HS-5 (cell line): ENCODE measurements around the gene DIPK1C.

Source experiments
- DNase-seq: peaks from one replicate; pipeline ENCODE4 v3.0.0-alpha.2; 2012; ENCODE audit warnings: low read depth

The DIPK1C gene

GRCh38 chr18:74419761-74420160 is 37.3 kb downstream of the DIPK1C start:
- DNase-seq = no peak

- DNase-seq = no peak
These were observed 39.1 kb downstream of the DIPK1C start for GRCh38 chr18:74418023-74418422.

GRCh38 chr18:74416124-74416523 is 41.0 kb downstream of the DIPK1C start:
- no peak for DNase-seq

- DNase-seq = no peak
These were observed 42.1 kb downstream of the DIPK1C start for GRCh38 chr18:74414953-74415515.

- no peak for DNase-seq
These were observed 43.3 kb downstream of the DIPK1C start for GRCh38 chr18:74413836-74414235.

GRCh38 chr18:74412116-74412880 is 44.8 kb downstream of the DIPK1C start:
- DNase-seq = no peak

GRCh38 chr18:74411475-74411874 is 45.6 kb downstream of the DIPK1C start:
- no peak for DNase-seq

GRCh38 chr18:74410441-74410992 is 46.6 kb downstream of the DIPK1C start:
- DNase-seq = no peak

GRCh38 chr18:74407888-74408287 is 49.2 kb downstream of the DIPK1C start:
- DNase-seq = no peak

- no peak for DNase-seq
These were observed 54.2 kb downstream of the DIPK1C start for GRCh38 chr18:74402806-74403433.

GRCh38 chr18:74400813-74401212 is 56.3 kb downstream of the DIPK1C start:
- DNase-seq = no peak

GRCh38 chr18:74399091-74399887 is 57.8 kb downstream of the DIPK1C start:
- no peak for DNase-seq

GRCh38 chr18:74397572-74397971 is 59.5 kb downstream of the DIPK1C start:
- DNase-seq = no peak

- no peak for DNase-seq
These were observed 60.6 kb downstream of the DIPK1C start for GRCh38 chr18:74396171-74397169.

- DNase-seq = no peak
These were observed 61.4 kb downstream of the DIPK1C start for GRCh38 chr18:74395648-74396154.

- DNase-seq = no peak
These were observed 62.1 kb downstream of the DIPK1C start for GRCh38 chr18:74395006-74395405.

- DNase-seq = no peak
These were observed 64.8 kb downstream of the DIPK1C start for GRCh38 chr18:74392323-74392722.

GRCh38 chr18:74390900-74391299 is 66.2 kb downstream of the DIPK1C start:
- no peak for DNase-seq

- no peak for DNase-seq
These were observed 67.1 kb downstream of the DIPK1C start for GRCh38 chr18:74389991-74390390.

GRCh38 chr18:74389171-74389927 is 67.8 kb downstream of the DIPK1C start:
- DNase-seq = no peak
